ENCODE data around the gene LMBRD1. TPM values are rescaled to one million over a fixed set of nuclear protein-coding genes. Genes with fewer than 3 reads are reported as not detected.

The LMBRD1 gene
- polyA plus RNA-seq, 2 of the 4 experiments (the other 2 are of a cell fraction): 14.1 to 23.8 TPM

GRCh38 chr6:69820438-69820837, 23.6 kb upstream of the LMBRD1 start:
- FAIRE-seq: no peak
- H3K4me3 ChIP-seq: no peak overlapping the region
- CTCF ChIA-PET: no interaction called here
- no peak overlapping the region for H3K4me2 ChIP-seq
- no peak for ATAC-seq
- no peaks in the 10 kb centered on the region for H3K4me1 ChIP-seq
- WGBS (ENCODE audit: missing lambda C conversion rate): 45% methylated on average over 1 of the region's 1 CpG
- TF ChIP-seq KDM5A (IDR thresholded peaks at IDR 0.05) (no peak), PHF8 (IDR thresholded peaks at IDR 0.05; ENCODE audit: borderline replicate concordance, low read depth) (no peak), TP53 (CRISPR knock-in tag; IDR thresholded peaks at IDR 0.05) (no peak), NFE2L2 (conservative IDR thresholded peaks at IDR 0.05; ENCODE audit: low read length) (no peak)
- POLR2A ChIA-PET: no interaction called here
- no peaks in the 10 kb centered on the region for H3K9me3 ChIP-seq
- DNase-seq (ENCODE audit: low read depth in 1 of 2, low spot score in 1 of 2): no peak
- no peak overlapping the region for H3K27ac ChIP-seq

- no peak overlapping the region for H3K27ac ChIP-seq
- no peak for FAIRE-seq
- ChIA-PET POLR2A (no interaction called here), CTCF (no interaction called here)
- H3K4me3 ChIP-seq: no peak overlapping the region
- DNase-seq (ENCODE audit: low read depth in 1 of 2, low spot score in 1 of 2): no peak
- no peak for TF ChIP-seq RARB (CRISPR knock-in tag; IDR thresholded peaks at IDR 0.05)
- no peak for TF ChIP-seq FOSB (CRISPR knock-in tag; IDR thresholded peaks at IDR 0.05)
- TF ChIP-seq PBX3 (IDR thresholded peaks at IDR 0.05): no peak
- no peak for TF ChIP-seq JUNB (IDR thresholded peaks at IDR 0.05)
- H3K9me3 ChIP-seq: no peaks in the 10 kb centered on the region
- 93% methylated on average over 1 of the region's 1 CpG for WGBS (ENCODE audit: missing lambda C conversion rate)
- ATAC-seq: no peak
- H3K4me1 ChIP-seq: no peaks in the 10 kb centered on the region
- H3K4me2 ChIP-seq: no peak overlapping the region
Observed at GRCh38 chr6:69820018-69820417, 23.2 kb upstream of the LMBRD1 start.

- H3K4me3 ChIP-seq: no peak overlapping the region
- ChIA-PET CTCF (no interaction called here), POLR2A (no interaction called here)
- WGBS (ENCODE audit: missing lambda C conversion rate): 47% methylated on average over 4 of the region's 4 CpGs
- DNase-seq (ENCODE audit: low read depth in 1 of 2, low spot score in 1 of 2) (no peak), FAIRE-seq (no peak), ATAC-seq (no peak)
- no peak overlapping the region for H3K4me2 ChIP-seq
- H3K4me1 ChIP-seq: no peaks in the 10 kb centered on the region
- H3K9me3 ChIP-seq: no peaks in the 10 kb centered on the region
- TF ChIP-seq CBX8 (IDR thresholded peaks at IDR 0.05) (no peak), ZSCAN20 (CRISPR knock-in tag; IDR thresholded peaks at IDR 0.05) (no peak), TFCP2L1 (CRISPR knock-in tag; IDR thresholded peaks at IDR 0.05) (no peak), ESRRA (IDR thresholded peaks at IDR 0.05; ENCODE audit: borderline replicate concordance, low read length) (no peak), RFX5 (IDR thresholded peaks at IDR 0.05) (no peak), PBX3 (IDR thresholded peaks at IDR 0.05) (no peak), REST (IDR thresholded peaks at IDR 0.05) (no peak), KDM5A (IDR thresholded peaks at IDR 0.05) (no peak), ZNF302 (CRISPR knock-in tag; IDR thresholded peaks at IDR 0.05) (no peak)
- TF ChIP-seq, protein P1, sequence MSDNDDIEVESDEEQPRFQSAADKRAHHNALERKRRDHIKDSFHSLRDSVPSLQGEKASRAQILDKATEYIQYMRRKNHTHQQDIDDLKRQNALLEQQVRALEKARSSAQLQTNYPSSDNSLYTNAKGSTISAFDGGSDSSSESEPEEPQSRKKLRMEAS (IDR thresholded peaks at IDR 0.05): no peak
- no peak overlapping the region for H3K27ac ChIP-seq
Observed at GRCh38 chr6:69819138-69819537, 22.3 kb upstream of the LMBRD1 start.
